ENCODE results near the gene FNDC1. TPM values are rescaled to one million over a fixed set of nuclear protein-coding genes. Genes with fewer than 3 reads are reported as not detected.

The FNDC1 gene
- total and polyA plus RNA-seq, 2 donors (not counting 1 experiment from before 2014, with no cell fraction given), result not detected

DNA sequence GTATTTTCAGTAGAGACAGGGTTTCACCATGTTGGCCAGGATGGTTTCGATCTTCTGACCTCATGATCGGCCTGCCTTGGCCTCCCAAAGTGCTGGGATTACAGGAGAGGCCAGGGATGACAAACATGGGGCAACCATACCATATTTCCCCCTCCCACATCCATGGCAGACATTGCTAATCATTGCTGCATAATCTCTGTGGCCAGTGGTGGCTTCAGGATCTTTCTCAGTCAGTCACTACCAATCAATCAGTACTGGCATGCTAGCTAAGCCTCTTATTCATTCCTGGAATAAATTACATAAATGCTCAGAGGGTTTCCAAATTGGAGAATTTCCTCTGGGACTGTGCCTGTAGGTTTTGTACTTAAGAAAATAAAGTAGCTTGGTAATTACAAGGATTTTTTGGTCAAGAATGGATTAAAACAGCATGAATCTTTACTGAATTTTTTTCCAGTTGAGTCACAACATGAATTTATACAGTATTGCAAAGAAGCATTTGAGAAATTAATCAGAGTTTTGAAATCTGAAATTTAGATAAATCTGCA, 138.1 kb downstream of the FNDC1 start:
- no peak overlapping the region for H3K27ac ChIP-seq (ENCODE audit: low read length in 2 of 2)
- ATAC-seq (ENCODE audit: low read depth), result no peak
- ChIA-PET POLR2A (no interaction called here), CTCF (no interaction called here)
- Mint-ChIP-seq H3K9me3 (ENCODE audit: insufficient read depth) (no peaks in the 10 kb centered on the region), H3K27ac (no peak overlapping the region), H3K27me3 (peaks cover 14% of the 10 kb centered on the region), H3K4me3 (no peak overlapping the region), H3K4me1 (no peaks in the 10 kb centered on the region)
- no peak overlapping the region for H3K4me2 ChIP-seq (replicated peaks; ENCODE audit: low read depth, low read length, poor library complexity, severe bottlenecking)
- no peaks in the 10 kb centered on the region for H4K20me1 ChIP-seq (ENCODE audit: control insufficient read depth, insufficient read depth, low read length, poor library complexity, severe bottlenecking)
- H3K9me3 ChIP-seq (ENCODE audit: control extremely low read depth in 1 of 3, control insufficient read depth in 2 of 3, insufficient read depth in 1 of 3, low read length in 2 of 3), result no peaks in the 10 kb centered on the region
- no CpG with 5 or more reads among the region's 2 CpGs for WGBS (ENCODE audit: insufficient coverage)
- DNase-seq, result no peak
- no peaks in the 10 kb centered on the region for H3K36me3 ChIP-seq (replicated peaks in 1 of 2; ENCODE audit: control extremely low read depth in 1 of 2, control insufficient read depth in 1 of 2, extremely low read depth in 1 of 2, insufficient read depth in 2 of 2, low read length in 1 of 2)
- no peak overlapping the region for H3K9ac ChIP-seq (ENCODE audit: low read length)
- H3K4me1 ChIP-seq (ENCODE audit: control insufficient read depth in 2 of 2, insufficient read depth in 2 of 2, low read length in 2 of 2), result no peaks in the 10 kb centered on the region
- no peaks in the 10 kb centered on the region for H3K79me2 ChIP-seq (ENCODE audit: control insufficient read depth, insufficient read depth, low read length)
- H2AFZ ChIP-seq (ENCODE audit: insufficient read depth, low read depth, low read length, poor library complexity, severe bottlenecking), result no peak overlapping the region
- TF ChIP-seq CTCF (IDR thresholded peaks at IDR 0.05), result no peak
- no peak for TF ChIP-seq EZH2 (IDR thresholded peaks at IDR 0.05; ENCODE audit: borderline replicate concordance, insufficient read depth, low read depth, low read length, poor library complexity, severe bottlenecking)
- intact Hi-C loops (cut with micrococcal nuclease), result no loop called here
- peaks cover 0 to 3% (median 1%) of the 10 kb centered on the region in 4 experiments for H3K27me3 ChIP-seq (replicated peaks in 1 of 4; ENCODE audit: control extremely low read depth in 1 of 4, control insufficient read depth in 3 of 4, insufficient read depth in 4 of 4, low read length in 3 of 4)
- H3K4me3 ChIP-seq (ENCODE audit: control extremely low read depth in 1 of 5, extremely low read depth in 1 of 5, insufficient read depth in 1 of 5, low read depth in 2 of 5, low read length in 4 of 5), result no peak overlapping the region

DNA sequence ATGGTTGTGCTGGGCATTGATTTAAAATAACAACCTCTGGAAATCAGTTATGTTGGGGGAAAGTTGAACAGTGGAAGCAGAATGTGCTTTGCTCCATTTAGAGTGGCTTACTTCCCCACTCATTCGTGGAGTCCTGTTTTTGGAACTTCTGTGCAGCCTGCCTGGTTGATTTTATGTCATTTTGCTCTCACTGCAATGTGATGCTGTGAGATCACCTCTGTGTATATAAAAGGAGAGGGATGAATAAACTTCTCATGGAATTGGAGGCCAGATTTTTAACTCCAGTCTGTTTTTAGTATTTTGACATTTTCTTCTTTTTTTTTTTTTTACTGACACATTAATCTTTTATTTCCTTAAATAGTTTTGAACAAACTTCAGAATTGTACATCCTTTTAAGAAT, 139.0 kb downstream of the FNDC1 start:
- intact Hi-C loops (cut with micrococcal nuclease), result no loop called here
- Histone ChIP-seq H3K4me3 (ENCODE audit: control extremely low read depth in 1 of 5, extremely low read depth in 1 of 5, insufficient read depth in 1 of 5, low read depth in 2 of 5, low read length in 4 of 5) (no peak overlapping the region), H3K27me3 (replicated peaks in 1 of 4; ENCODE audit: control extremely low read depth in 1 of 4, control insufficient read depth in 3 of 4, insufficient read depth in 4 of 4, low read length in 3 of 4) (peaks cover 0 to 3% (median 1%) of the 10 kb centered on the region in 4 experiments), H3K4me2 (replicated peaks; ENCODE audit: low read depth, low read length, poor library complexity, severe bottlenecking) (no peak overlapping the region), H2AFZ (ENCODE audit: insufficient read depth, low read depth, low read length, poor library complexity, severe bottlenecking) (no peak overlapping the region), H3K36me3 (replicated peaks in 1 of 2; ENCODE audit: control extremely low read depth in 1 of 2, control insufficient read depth in 1 of 2, extremely low read depth in 1 of 2, insufficient read depth in 2 of 2, low read length in 1 of 2) (no peaks in the 10 kb centered on the region), H3K27ac (ENCODE audit: low read length in 2 of 2) (no peak overlapping the region), H4K20me1 (ENCODE audit: control insufficient read depth, insufficient read depth, low read length, poor library complexity, severe bottlenecking) (no peaks in the 10 kb centered on the region), H3K4me1 (ENCODE audit: control insufficient read depth in 2 of 2, insufficient read depth in 2 of 2, low read length in 2 of 2) (no peaks in the 10 kb centered on the region), H3K79me2 (ENCODE audit: control insufficient read depth, insufficient read depth, low read length) (no peaks in the 10 kb centered on the region), H3K9me3 (ENCODE audit: control extremely low read depth in 1 of 3, control insufficient read depth in 2 of 3, insufficient read depth in 1 of 3, low read length in 2 of 3) (no peaks in the 10 kb centered on the region), H3K9ac (ENCODE audit: low read length) (no peak overlapping the region)
- Mint-ChIP-seq H3K27me3 (peaks cover 12% of the 10 kb centered on the region), H3K9me3 (ENCODE audit: insufficient read depth) (no peaks in the 10 kb centered on the region), H3K4me1 (no peaks in the 10 kb centered on the region), H3K4me3 (no peak overlapping the region), H3K27ac (no peak overlapping the region)
- ATAC-seq (ENCODE audit: low read depth) (no peak), DNase-seq (no peak)
- ChIA-PET CTCF (no interaction called here), POLR2A (no interaction called here)
- no CpG with 5 or more reads among the region's 1 CpG for WGBS (ENCODE audit: insufficient coverage)
- TF ChIP-seq EZH2 (IDR thresholded peaks at IDR 0.05; ENCODE audit: borderline replicate concordance, insufficient read depth, low read depth, low read length, poor library complexity, severe bottlenecking) (no peak), CTCF (IDR thresholded peaks at IDR 0.05) (no peak)

Data from B cell (primary cell).